DND-41 (cell line): ENCODE results near the gene TBC1D22A.
A peak's percentile ranks its signal among the peaks of the same experiment; 100 is the strongest.

Source experiments
- ATAC-seq: fragments of 200-7000 bp; cut with Tn5 transposase; 3 replicates; pipeline ENCODE4 v1.9.1; 2021; ENCODE audit warnings: low read depth; ENCODE audit not compliant: insufficient read depth
- DNase-seq: peaks from one replicate; pipeline ENCODE4 v3.0.0-alpha.2; 2020
- H2AFZ ChIP-seq: 2 replicates; pipeline ENCODE4 v1.6.0; 2012; ENCODE audit warnings: low read depth, low read length
- H3K27ac ChIP-seq: 2 replicates; pipeline ENCODE4 v1.5.1; 2012; ENCODE audit warnings: low read length, inconsistent platforms
- H3K27me3 ChIP-seq: fragments of 200-600 bp; sonication (generic); 2 replicates; pipeline ENCODE4 v1.6.0; 2012; ENCODE audit warnings: low read length, mild to moderate bottlenecking, inconsistent platforms; ENCODE audit not compliant: insufficient read depth, poor library complexity
- H3K36me3 ChIP-seq: 2 replicates; pipeline ENCODE4 v1.5.1; 2012; ENCODE audit warnings: low read length, inconsistent platforms; ENCODE audit not compliant: insufficient read depth
- H3K4me1 ChIP-seq: 2 replicates; pipeline ENCODE4 v1.5.1; 2012; ENCODE audit warnings: mild to moderate bottlenecking, low read length; ENCODE audit not compliant: insufficient read depth
- H3K4me2 ChIP-seq: 2 replicates; pipeline ENCODE4 v1.6.0; 2012; ENCODE audit warnings: mild to moderate bottlenecking, moderate library complexity, low read length, inconsistent platforms; ENCODE audit not compliant: insufficient read depth
- H3K4me3 ChIP-seq, 2 experiments: fragments of 200-600 bp in 1 of 2; shearing (Covaris generic) in 1 of 2; 2 replicates each; pipeline ENCODE4 v1.5.1; 2012 to 2016; ENCODE audit warnings: inconsistent platforms in 2 of 2, low read length in 2 of 2, mild to moderate bottlenecking in 2 of 2, low read depth in 1 of 2, moderate library complexity in 1 of 2
- H3K79me2 ChIP-seq: 2 replicates; pipeline ENCODE4 v1.6.0; 2012; ENCODE audit warnings: low read length, inconsistent platforms; ENCODE audit not compliant: insufficient read depth
- H3K9ac ChIP-seq: 2 replicates; pipeline ENCODE4 v1.6.0; 2012; ENCODE audit warnings: low read depth, mild to moderate bottlenecking, inconsistent platforms, low read length, moderate library complexity
- H3K9me3 ChIP-seq: 2 replicates; pipeline ENCODE4 v1.5.1; 2012; ENCODE audit warnings: low read length, moderate library complexity, mild to moderate bottlenecking, inconsistent platforms; ENCODE audit not compliant: insufficient read depth, severe bottlenecking
- H4K20me1 ChIP-seq: 2 replicates; pipeline ENCODE4 v1.6.0; 2012; ENCODE audit warnings: low read length; ENCODE audit not compliant: insufficient read depth
- CTCF ChIP-seq: IDR thresholded peaks from 2 replicates; pipeline ENCODE4 v1.5.1; 2012; ENCODE audit warnings: borderline replicate concordance, low read length, moderate library complexity, mild to moderate bottlenecking; ENCODE audit not compliant: poor library complexity, severe bottlenecking; ENCODE audit errors: extremely low read depth
- EZH2 ChIP-seq: IDR thresholded peaks from 3 replicates; pipeline ENCODE4 v1.6.1; 2012; ENCODE audit warnings: borderline replicate concordance, low read depth, mild to moderate bottlenecking, moderate library complexity, low read length, inconsistent platforms; ENCODE audit not compliant: severe bottlenecking

Gene TBC1D22A

GRCh38 chr22:46827136-46827780 is 64.8 kb downstream of the TBC1D22A start:
- no peaks in the 10 kb centered on the region for H3K4me1 ChIP-seq

GRCh38 chr22:46827781-46828180 is 65.3 kb downstream of the TBC1D22A start:
- Histone ChIP-seq H3K4me3 (no peak overlapping the region), H3K79me2 (peaks cover 49% of the 10 kb centered on the region), H3K27ac (no peak overlapping the region), H4K20me1 (peaks cover 20% of the 10 kb centered on the region), H3K36me3 (peaks cover 46% of the 10 kb centered on the region), H3K4me2 (no peak overlapping the region), H3K9me3 (no peaks in the 10 kb centered on the region), H3K4me1 (no peaks in the 10 kb centered on the region), H3K9ac (no peak overlapping the region), H3K27me3 (no peaks in the 10 kb centered on the region), H2AFZ (no peak overlapping the region)
- TF ChIP-seq CTCF (peak; percentile 29), EZH2 (no peak)
- DNase-seq (no peak), ATAC-seq (no peak)

More at GRCh38 chr22:46827136-46827780, 64.8 kb downstream of the TBC1D22A start:
- no peak overlapping the region for H3K4me2 ChIP-seq
- H3K9me3 ChIP-seq, result no peaks in the 10 kb centered on the region
- H3K27me3 ChIP-seq, result no peaks in the 10 kb centered on the region
- no peak for DNase-seq
- H3K36me3 ChIP-seq, result peaks cover 50% of the 10 kb centered on the region
- H4K20me1 ChIP-seq, result peaks cover 23% of the 10 kb centered on the region
- H3K79me2 ChIP-seq, result peaks cover 49% of the 10 kb centered on the region
- no peak for ATAC-seq
- H3K27ac ChIP-seq, result no peak overlapping the region
- H3K4me3 ChIP-seq, result no peak overlapping the region
- H3K9ac ChIP-seq, result no peak overlapping the region
- no peak overlapping the region for H2AFZ ChIP-seq
- TF ChIP-seq CTCF, result peak; percentile 36
- TF ChIP-seq EZH2, result no peak

GRCh38 chr22:46828323-46828900 is 66.0 kb downstream of the TBC1D22A start:
- Histone ChIP-seq H3K9me3 (peaks cover 2% of the 10 kb centered on the region), H4K20me1 (peaks cover 19% of the 10 kb centered on the region), H3K4me1 (no peaks in the 10 kb centered on the region), H3K4me3 (no peak overlapping the region), H3K9ac (no peak overlapping the region), H3K27ac (no peak overlapping the region), H3K27me3 (no peaks in the 10 kb centered on the region), H3K79me2 (peaks cover 46% of the 10 kb centered on the region), H2AFZ (no peak overlapping the region), H3K4me2 (no peak overlapping the region), H3K36me3 (peaks cover 43% of the 10 kb centered on the region)
- TF ChIP-seq CTCF, result no peak
- no peak for TF ChIP-seq EZH2
- DNase-seq (no peak), ATAC-seq (no peak)
